ACC112 (cell line): ENCODE measurements around the gene OR8H2.

ENCODE experiments used
- H2AFZ ChIP-seq: fragments of 200-600 bp; sonication (generic); one replicate; pipeline ENCODE4 v1.6.0; 2017; ENCODE audit warnings: antibody characterized with exemption, low read length; ENCODE audit not compliant: unreplicated experiment
- H3K27ac ChIP-seq: fragments of 200-600 bp; sonication (generic); 2 replicates; pipeline ENCODE4 v1.5.1; 2014; ENCODE audit warnings: low read depth, mild to moderate bottlenecking, antibody characterized with exemption, low read length, moderate library complexity
- H3K27me3 ChIP-seq: fragments of 200-600 bp; sonication (generic); 2 replicates; pipeline ENCODE4 v1.6.1; 2014; ENCODE audit warnings: mild to moderate bottlenecking, antibody characterized with exemption, low read length, moderate library complexity, mixed read lengths; ENCODE audit not compliant: insufficient read depth
- H3K36me3 ChIP-seq: fragments of 200-600 bp; sonication (generic); 2 replicates; pipeline ENCODE4 v1.6.1; 2016; ENCODE audit warnings: mild to moderate bottlenecking, antibody characterized with exemption, low read length, moderate library complexity, mixed read lengths; ENCODE audit not compliant: insufficient read depth
- H3K4me1 ChIP-seq: fragments of 200-600 bp; sonication (generic); one replicate; pipeline ENCODE4 v1.6.1; 2016; ENCODE audit warnings: low read length, mixed read lengths; ENCODE audit not compliant: insufficient read depth, unreplicated experiment, control insufficient read depth
- H3K4me3 ChIP-seq: fragments of 200-600 bp; sonication (generic); 2 replicates; pipeline ENCODE4 v1.5.1; 2014; ENCODE audit warnings: mild to moderate bottlenecking, low read depth, low read length
- H3K79me2 ChIP-seq: fragments of 200-600 bp; sonication (generic); one replicate; pipeline ENCODE4 v1.6.0; 2016; ENCODE audit warnings: low read length; ENCODE audit not compliant: control insufficient read depth, unreplicated experiment, insufficient read depth

Gene OR8H2

GRCh38 chr11:56151376-56151775 is 47.9 kb downstream of the OR8H2 start:
- Histone ChIP-seq H2AFZ (no peak overlapping the region), H3K79me2 (no peaks in the 10 kb centered on the region), H3K36me3 (no peaks in the 10 kb centered on the region), H3K4me3 (no peak overlapping the region), H3K4me1 (no peaks in the 10 kb centered on the region), H3K27me3 (no peaks in the 10 kb centered on the region), H3K27ac (no peak overlapping the region)

GRCh38 chr11:56152333-56152732 is 48.8 kb downstream of the OR8H2 start:
- H2AFZ ChIP-seq, result no peak overlapping the region
- H3K79me2 ChIP-seq, result no peaks in the 10 kb centered on the region
- H3K4me3 ChIP-seq, result no peak overlapping the region

More at GRCh38 chr11:56152333-56152732, 48.8 kb downstream of the OR8H2 start:
- Histone ChIP-seq H3K27ac (no peak overlapping the region), H3K27me3 (no peaks in the 10 kb centered on the region), H3K36me3 (no peaks in the 10 kb centered on the region), H3K4me1 (no peaks in the 10 kb centered on the region)
